PC-3 (cell line): ENCODE data around the gene CCNL2. TPM values are rescaled to one million over a fixed set of nuclear protein-coding genes. Genes with fewer than 3 reads are reported as not detected.
A peak's percentile ranks its signal among the peaks of the same experiment; 100 is the strongest.

Experiments
- ATAC-seq: fragments of 200-7000 bp; cut with Tn5 transposase; 2 replicates; pipeline ENCODE4 v1.9.1; 2020; ENCODE audit warnings: mild to moderate bottlenecking, moderate library complexity
- BruUV-seq: library from RNA; stranded (reverse); fragments of 400-500 nt; replicated peaks from 2 replicates; lab custom pipeline; 2021; lab: Mats Ljungman, UMichigan
- CTCF ChIA-PET: fragments of 300-600 bp; sonication (Branson Sonifier 250); formaldehyde crosslinking; loops from one replicate; lab custom pipeline; 2022; ENCODE audit warnings: antibody characterized with exemption; lab: Charles Lee
- POLR2A ChIA-PET: fragments of 300-600 bp; sonication (Branson Sonifier 250); formaldehyde crosslinking; loops from one replicate; lab custom pipeline; 2022; ENCODE audit warnings: antibody characterized with exemption; ENCODE audit not compliant: unreplicated experiment; lab: Charles Lee
- DNase-seq: peaks from one replicate; pipeline ENCODE4 v3.0.0-alpha.2; 2015
- H2AFZ ChIP-seq: fragments of 300-600 bp; sonication (generic); 2 replicates; pipeline ENCODE4 v1.6.0; 2016; ENCODE audit warnings: antibody characterized with exemption, low read length
- H3F3A ChIP-seq: fragments of 300-600 bp; sonication (generic); one replicate; pipeline ENCODE4 v1.6.0; 2017; ENCODE audit warnings: antibody characterized with exemption, low read length, control low read depth, mild to moderate bottlenecking; ENCODE audit not compliant: unreplicated experiment
- H3K27ac ChIP-seq: fragments of 300-600 bp; sonication (generic); 2 replicates; pipeline ENCODE4 v1.5.1; 2016; ENCODE audit warnings: mild to moderate bottlenecking, low read length
- H3K27me3 ChIP-seq: fragments of 300-600 bp; sonication (generic); 2 replicates; pipeline ENCODE4 v1.6.1; 2016; ENCODE audit warnings: low read length, mixed read lengths
- H3K36me3 ChIP-seq: fragments of 300-600 bp; sonication (generic); 2 replicates; pipeline ENCODE4 v1.6.1; 2016; ENCODE audit warnings: low read depth, mixed run types, low read length, mixed read lengths
- H3K4me1 ChIP-seq: fragments of 300-600 bp; sonication (generic); 2 replicates; pipeline ENCODE4 v1.5.1; 2016; ENCODE audit warnings: low read length; ENCODE audit not compliant: insufficient read depth
- H3K4me2 ChIP-seq: fragments of 300-600 bp; sonication (generic); 2 replicates; pipeline ENCODE4 v1.6.0; 2016; ENCODE audit warnings: low read length
- H3K4me3 ChIP-seq: fragments of 300-600 bp; sonication (generic); 2 replicates; pipeline ENCODE4 v1.5.1; 2016; ENCODE audit warnings: mild to moderate bottlenecking, low read length, mixed read lengths
- H3K79me2 ChIP-seq: fragments of 300-600 bp; sonication (generic); 2 replicates; pipeline ENCODE4 v1.6.1; 2017; ENCODE audit warnings: low read length, mixed read lengths
- H3K9ac ChIP-seq: fragments of 300-600 bp; sonication (generic); 2 replicates; pipeline ENCODE4 v1.6.0; 2016; ENCODE audit warnings: mild to moderate bottlenecking, low read length
- H3K9me2 ChIP-seq: fragments of 300-600 bp; sonication (generic); replicated peaks from 2 replicates; pipeline ENCODE4 v1.6.1; 2016; ENCODE audit warnings: mixed run types, low read length, mixed read lengths
- H3K9me3 ChIP-seq: fragments of 300-600 bp; sonication (generic); 2 replicates; pipeline ENCODE4 v1.6.1; 2016; ENCODE audit warnings: low read length, mixed read lengths
- H4K20me1 ChIP-seq: fragments of 300-600 bp; sonication (generic); 2 replicates; pipeline ENCODE4 v1.6.1; 2016; ENCODE audit warnings: low read length, mixed read lengths
- CTCF ChIP-seq: fragments of 300-600 bp; sonication (generic); conservative IDR thresholded peaks from 2 replicates; pipeline ENCODE4 v1.5.1; 2017; ENCODE audit warnings: antibody characterized with exemption, low read depth, mild to moderate bottlenecking, low read length
- EZH2 ChIP-seq: fragments of 300-600 bp; sonication (generic); IDR thresholded peaks from one replicate; pipeline ENCODE4 v1.6.1; 2017; ENCODE audit warnings: antibody characterized with exemption, mild to moderate bottlenecking, low read length; ENCODE audit not compliant: unreplicated experiment
- EZH2phosphoT487 ChIP-seq: fragments of 300-600 bp; sonication (generic); IDR thresholded peaks from 2 replicates; pipeline ENCODE4 v1.6.1; 2018; ENCODE audit warnings: mild to moderate bottlenecking, antibody characterized with exemption, low read length, borderline replicate concordance
- intact Hi-C: fragments of 100-400 bp; cut with micrococcal nuclease; formaldehyde crosslinking; loops from 2 replicates; pipeline ENCODE4 v1.9.0; 2023
- total RNA-seq: library from RNA; depleted of rRNA; stranded (reverse); fragments of >200 nt; gene quantifications from 2 replicates; pipeline ENCODE4 v1.2.3, GENCODE V29; 2014

The CCNL2 gene
- total RNA-seq, 1 experiment from 2014 or later: 385 TPM

- H3F3A ChIP-seq: peaks cover 4% of the 10 kb centered on the region
- ChIA-PET POLR2A (interaction anchor here (0.6 kb wide), 2 partner anchors 25 to 223 kb away, joined by 3 to 6 read pairs; no protein-coding TSS in a partner anchor), CTCF (no interaction called here)
- H3K9me3 ChIP-seq: no peaks in the 10 kb centered on the region
- peak; percentile 59 for ATAC-seq
- H2AFZ ChIP-seq: peak overlapping the region; percentile 58; the same call in 1 of the 2 replicates
- peak; percentile 96 for DNase-seq
- TF ChIP-seq EZH2 (no peak), CTCF (no peak), EZH2phosphoT487 (no peak)
- H3K27ac ChIP-seq: peak overlapping the region; percentile 89
- H3K36me3 ChIP-seq: no peaks in the 10 kb centered on the region
- intact Hi-C loops: no loop called here
- peak overlapping the region; percentile 78 for H3K4me2 ChIP-seq
- no peaks in the 10 kb centered on the region for H4K20me1 ChIP-seq
- peak overlapping the region; percentile 73 for H3K9ac ChIP-seq
- H3K4me3 ChIP-seq: peak overlapping the region; percentile 40
- no peaks in the 10 kb centered on the region for H3K27me3 ChIP-seq
- no peaks in the 10 kb centered on the region for H3K9me2 ChIP-seq
- no TSS peak for BruUV-seq
- H3K79me2 ChIP-seq: peaks cover 13% of the 10 kb centered on the region
- peaks cover 48% of the 10 kb centered on the region for H3K4me1 ChIP-seq
Observed at GRCh38 chr1:1432951-1433803, 34.0 kb upstream of the CCNL2 start.

DNA sequence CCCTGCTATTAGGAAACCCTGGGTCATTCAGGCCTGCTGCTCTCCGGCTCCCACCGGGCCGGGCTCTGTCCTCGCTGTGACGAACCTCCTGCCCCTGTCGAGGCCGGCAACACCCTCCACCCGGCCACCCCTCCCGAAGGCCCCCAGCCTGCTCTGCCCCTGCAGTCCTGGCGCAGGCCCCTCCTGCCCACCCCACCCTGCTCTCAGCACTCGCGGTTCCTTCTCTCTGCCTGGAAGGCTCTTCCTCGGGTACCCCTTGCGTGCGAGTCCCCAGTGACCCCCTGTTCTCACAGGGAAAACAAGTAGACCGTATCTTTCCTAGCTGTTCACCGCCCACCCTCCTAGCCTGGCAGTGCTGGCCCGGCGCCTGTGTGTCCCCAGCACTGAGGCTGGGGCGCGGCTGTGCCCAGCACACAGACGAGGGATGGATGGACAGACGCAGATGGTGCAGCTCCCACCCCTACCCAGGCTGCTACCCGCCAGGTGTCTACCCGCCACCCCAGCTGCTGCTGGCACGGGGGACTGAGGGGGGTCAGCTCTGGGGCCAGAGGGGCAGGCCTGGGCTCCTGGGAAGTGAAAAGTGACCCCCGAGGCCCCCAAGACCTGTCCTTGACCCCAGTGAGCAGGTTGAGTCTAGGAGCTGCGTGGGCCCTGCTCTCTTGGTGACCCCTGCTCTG is 33.3 kb upstream of the CCNL2 start:
- H3K4me1 ChIP-seq: peaks cover 48% of the 10 kb centered on the region
- CTCF ChIA-PET: no interaction called here

More for the DNA sequence above, 33.3 kb upstream of the CCNL2 start:
- Histone ChIP-seq H3K9ac (no peak overlapping the region), H3K4me3 (no peak overlapping the region), H4K20me1 (no peaks in the 10 kb centered on the region), H3K4me2 (peak overlapping the region; percentile 78), H2AFZ (no peak overlapping the region), H3K9me2 (no peaks in the 10 kb centered on the region), H3K9me3 (no peaks in the 10 kb centered on the region), H3K36me3 (no peaks in the 10 kb centered on the region), H3K27ac (peak overlapping the region; percentile 89; the same call in 1 of the 2 replicates), H3K79me2 (peaks cover 13% of the 10 kb centered on the region), H3F3A (peaks cover 4% of the 10 kb centered on the region), H3K27me3 (no peaks in the 10 kb centered on the region)
- ATAC-seq (no peak), DNase-seq (no peak)
- intact Hi-C loops: no loop called here
- POLR2A ChIA-PET: interaction anchor here (0.6 kb wide), 1 partner anchor 24 kb away, joined by 3 read pairs; no protein-coding TSS in a partner anchor
- TF ChIP-seq CTCF (no peak), EZH2phosphoT487 (no peak), EZH2 (no peak)
- BruUV-seq: no TSS peak
